ENCODE measurements around the gene CCZ1.
"Not testable (repeated sequence)": the region's sequence is repeated elsewhere in the genome, so short reads cannot be mapped to it uniquely, and the experiment has no call there.

The CCZ1 gene

GRCh38 chr7:5924180-5924579, 25.6 kb downstream of the CCZ1 start:
- DNase-seq, result not testable (repeated sequence)

GRCh38 chr7:5924630-5925029, 26.1 kb downstream of the CCZ1 start:
- not testable (repeated sequence) for DNase-seq

GRCh38 chr7:5926263-5926870, 27.8 kb downstream of the CCZ1 start:
- not testable (repeated sequence) for DNase-seq

- DNase-seq, result not testable (repeated sequence)
Measured at GRCh38 chr7:5930290-5930689, 31.8 kb downstream of the CCZ1 start.

- not testable (repeated sequence) for DNase-seq
Measured at GRCh38 chr7:5931250-5931649, 32.7 kb downstream of the CCZ1 start.

- not testable (repeated sequence) for DNase-seq
Measured at GRCh38 chr7:5931905-5932644, 33.5 kb downstream of the CCZ1 start.

GRCh38 chr7:5934945-5935450, 36.5 kb downstream of the CCZ1 start:
- DNase-seq, result not testable (repeated sequence)

- DNase-seq, result not testable (repeated sequence)
Measured at GRCh38 chr7:5963205-5963604, 64.7 kb downstream of the CCZ1 start.

GRCh38 chr7:5963810-5964209, 65.3 kb downstream of the CCZ1 start:
- DNase-seq, result not testable (repeated sequence)

- DNase-seq, result not testable (repeated sequence)
Measured at GRCh38 chr7:5970347-5970911, 71.9 kb downstream of the CCZ1 start, which contains the start of gene RSPH10B. TSS of gene RSPH10B (minus strand) at chr7:5970689. CDS start at chr7:5967116, 3,573 bp downstream.

GRCh38 chr7:5973580-5973979, 75.0 kb downstream of the CCZ1 start:
- DNase-seq, result not testable (repeated sequence)

Measured in NCI-H1436 (cell line).